H9 (cell line): ENCODE results near the gene SIX5. TPM values are rescaled to one million over a fixed set of nuclear protein-coding genes. Genes with fewer than 3 reads are reported as not detected.

ENCODE experiments used
- DNase-seq: peaks from one replicate; pipeline ENCODE4 v3.0.0-alpha.2; 2017
- H2AFZ ChIP-seq: one replicate; pipeline ENCODE4 v1.6.1; 2013; ENCODE audit warnings: mild to moderate bottlenecking, low read length, control low read depth, moderate library complexity
- H2AK5ac ChIP-seq: 2 replicates; pipeline ENCODE4 v1.6.1; 2013; ENCODE audit warnings: low read length, control low read depth, mixed read lengths; ENCODE audit not compliant: insufficient read length
- H2BK120ac ChIP-seq: one replicate; pipeline ENCODE4 v1.6.1; 2013; ENCODE audit warnings: low read depth, mild to moderate bottlenecking, low read length, control low read depth, inconsistent platforms; ENCODE audit not compliant: poor library complexity, severe bottlenecking
- H2BK12ac ChIP-seq: 2 replicates; pipeline ENCODE4 v1.6.1; 2013; ENCODE audit warnings: low read length, control low read depth, mixed read lengths, low read depth; ENCODE audit not compliant: insufficient read length
- H2BK15ac ChIP-seq: 2 replicates; pipeline ENCODE4 v1.6.1; 2013; ENCODE audit warnings: low read depth, low read length, control low read depth
- H2BK20ac ChIP-seq: one replicate; pipeline ENCODE4 v1.6.1; 2013; ENCODE audit warnings: low read depth, mild to moderate bottlenecking, low read length, control low read depth, inconsistent platforms; ENCODE audit not compliant: poor library complexity, severe bottlenecking
- H2BK5ac ChIP-seq: 2 replicates; pipeline ENCODE4 v1.6.1; 2013; ENCODE audit warnings: low read length, control low read depth, mixed read lengths; ENCODE audit not compliant: insufficient read length
- H3K14ac ChIP-seq: 2 replicates; pipeline ENCODE4 v1.6.1; 2013; ENCODE audit warnings: low read length, control low read depth; ENCODE audit not compliant: insufficient read depth
- H3K18ac ChIP-seq: 2 replicates; pipeline ENCODE4 v1.6.1; 2013; ENCODE audit warnings: low read depth, mild to moderate bottlenecking, mixed read lengths, low read length, control low read depth; ENCODE audit not compliant: insufficient read length
- H3K23ac ChIP-seq: 2 replicates; pipeline ENCODE4 v1.6.1; 2013; ENCODE audit warnings: low read length, control low read depth, mixed read lengths, low read depth; ENCODE audit not compliant: insufficient read length
- H3K23me2 ChIP-seq: 2 replicates; pipeline ENCODE4 v1.6.1; 2013; ENCODE audit warnings: low read depth, mild to moderate bottlenecking, mixed read lengths, low read length, control low read depth; ENCODE audit not compliant: insufficient read length, poor library complexity, severe bottlenecking
- H3K27ac ChIP-seq: 2 replicates; pipeline ENCODE4 v1.5.1; 2013; ENCODE audit warnings: low read length, control low read depth, mixed read lengths, low read depth; ENCODE audit not compliant: insufficient read length
- H3K27me3 ChIP-seq: 2 replicates; pipeline ENCODE4 v1.6.1; 2013; ENCODE audit warnings: low read length, control low read depth, inconsistent platforms; ENCODE audit not compliant: insufficient read depth
- H3K4ac ChIP-seq: 2 replicates; pipeline ENCODE4 v1.6.1; 2013; ENCODE audit warnings: low read depth, mild to moderate bottlenecking, control low read depth, inconsistent platforms, low read length, moderate library complexity
- H3K4me1 ChIP-seq: 2 replicates; pipeline ENCODE4 v1.6.1; 2013; ENCODE audit warnings: low read length, control low read depth, inconsistent platforms; ENCODE audit not compliant: insufficient read depth
- H3K4me2 ChIP-seq: 2 replicates; pipeline ENCODE4 v1.6.1; 2013; ENCODE audit warnings: low read length, control low read depth, mixed read lengths; ENCODE audit not compliant: insufficient read length, insufficient read depth
- H3K56ac ChIP-seq: 2 replicates; pipeline ENCODE4 v1.6.1; 2013; ENCODE audit warnings: low read depth, mild to moderate bottlenecking, mixed read lengths, low read length, control low read depth; ENCODE audit not compliant: insufficient read length
- H3K79me1 ChIP-seq: 2 replicates; pipeline ENCODE4 v1.6.1; 2013; ENCODE audit warnings: low read depth, mild to moderate bottlenecking, moderate library complexity, low read length, control low read depth, inconsistent platforms; ENCODE audit not compliant: insufficient read depth, poor library complexity, severe bottlenecking
- H3K79me2 ChIP-seq: 2 replicates; pipeline ENCODE4 v1.6.1; 2013; ENCODE audit warnings: low read length, control low read depth, inconsistent platforms; ENCODE audit not compliant: insufficient read depth
- H3K9ac ChIP-seq: 2 replicates; pipeline ENCODE4 v1.6.1; 2013; ENCODE audit warnings: low read length, control low read depth, mixed read lengths; ENCODE audit not compliant: insufficient read length; ENCODE audit errors: extremely low read depth
- H3K9me3 ChIP-seq: one replicate; pipeline ENCODE4 v1.6.1; 2013; ENCODE audit warnings: low read depth, low read length, inconsistent platforms; ENCODE audit not compliant: control insufficient read depth
- H3T11ph ChIP-seq: one replicate; pipeline ENCODE4 v1.6.1; 2013; ENCODE audit warnings: mild to moderate bottlenecking, low read length, control low read depth, inconsistent platforms
- H4K20me1 ChIP-seq: one replicate; pipeline ENCODE4 v1.6.1; 2013; ENCODE audit not compliant: control insufficient read depth, insufficient read length, insufficient read depth
- H4K5ac ChIP-seq: 2 replicates; pipeline ENCODE4 v1.6.1; 2013; ENCODE audit warnings: low read depth, mild to moderate bottlenecking, mixed read lengths, low read length, control low read depth; ENCODE audit not compliant: insufficient read length
- H4K8ac ChIP-seq: replicated peaks from 2 replicates; pipeline ENCODE4 v1.6.1; 2013; ENCODE audit warnings: low read length, control low read depth, mixed read lengths, low read depth; ENCODE audit not compliant: insufficient read length
- H4K91ac ChIP-seq: 2 replicates; pipeline ENCODE4 v1.6.1; 2013; ENCODE audit warnings: low read depth, mild to moderate bottlenecking, moderate library complexity, mixed read lengths, low read length, control low read depth; ENCODE audit not compliant: insufficient read length
- H3K27ac Mint-ChIP-seq, 3 experiments: 2 replicates in 2 of 3; 3 replicates in 1 of 3; pipeline ENCODE4 v1.8.0; 2020 to 2021; ENCODE audit warnings: mixed read lengths in 3 of 3, mild to moderate bottlenecking in 1 of 3, moderate library complexity in 1 of 3
- H3K27me3 Mint-ChIP-seq: 2 replicates; pipeline ENCODE4 v1.8.0; 2021; ENCODE audit warnings: low read depth, mild to moderate bottlenecking, moderate library complexity, mixed read lengths
- H3K36me3 Mint-ChIP-seq, 3 experiments: 2 replicates in 2 of 3; 3 replicates in 1 of 3; pipeline ENCODE4 v1.8.0; 2020 to 2021; ENCODE audit warnings: low read depth in 3 of 3, mixed read lengths in 3 of 3; ENCODE audit not compliant: insufficient read depth in 1 of 3
- H3K4me1 Mint-ChIP-seq, 2 experiments: 2 replicates each; pipeline ENCODE4 v1.8.0; 2020; ENCODE audit warnings: mixed read lengths in 2 of 2
- H3K4me3 Mint-ChIP-seq, 2 experiments: 2 replicates in 1 of 2; 3 replicates in 1 of 2; pipeline ENCODE4 v1.8.0; 2020 to 2021; ENCODE audit warnings: mild to moderate bottlenecking in 2 of 2, mixed read lengths in 2 of 2, moderate library complexity in 1 of 2
- H3K9me3 Mint-ChIP-seq, 2 experiments: 2 replicates in 1 of 2; 3 replicates in 1 of 2; pipeline ENCODE4 v1.8.0; 2020; ENCODE audit warnings: mild to moderate bottlenecking in 2 of 2, mixed read lengths in 2 of 2, moderate library complexity in 1 of 2
- CTCF ChIP-seq: fragments of 200-600 bp; sonication (generic); conservative IDR thresholded peaks from 3 replicates; pipeline ENCODE4 v1.8.0; 2021; ENCODE audit warnings: antibody characterized with exemption, mild to moderate bottlenecking
- WGBS: extraction: QIAGEN DNeasy Blood & Tissue Kit; methylation state at CpG from one replicate; pipeline ENCODE4 v1.1.7; 2013; ENCODE audit warnings: missing lambda C conversion rate, low lambda C conversion rate, mixed read lengths; ENCODE audit not compliant: insufficient read length; ENCODE audit errors: extremely low coverage; 5-methylcytosine and 5-hydroxymethylcytosine counted together
- total RNA-seq: library from RNA; stranded (reverse); gene quantifications from 2 replicates; pipeline ENCODE4 v1.2.1, GENCODE V29; 2021

Gene SIX5
- total RNA-seq, 1 experiment from 2014 or later = 41.7 TPM

- no peak overlapping the region for H3K14ac ChIP-seq
- no peak overlapping the region for H3T11ph ChIP-seq
- no peak overlapping the region for H3K27ac ChIP-seq
- peaks cover 0 to 2% (median 0%) of the 10 kb centered on the region in 3 experiments; a peak in 1 of 7 replicates for H3K36me3 Mint-ChIP-seq
- no peak overlapping the region for H3K18ac ChIP-seq
- no peaks in the 10 kb centered on the region for H3K79me2 ChIP-seq
- H3K27me3 Mint-ChIP-seq = peaks cover 8% of the 10 kb centered on the region
- no peaks in the 10 kb centered on the region for H3K9me3 ChIP-seq
- H2AFZ ChIP-seq = no peak overlapping the region
- H4K5ac ChIP-seq = no peak overlapping the region
- no peaks in the 10 kb centered on the region for H3K79me1 ChIP-seq
- peak overlapping the region in 2 of 3 experiments; percentile 22 to 72; a peak in 1 of 7 replicates for H3K27ac Mint-ChIP-seq
- no peak for DNase-seq
- H4K8ac ChIP-seq = no peak overlapping the region
- WGBS = no CpG with 5 or more reads among the region's 21 CpGs
- H3K4me3 Mint-ChIP-seq = peak overlapping the region in 1 of 2 experiments; percentile 69; a peak in 4 of 5 replicates
- H3K9ac ChIP-seq = no peak overlapping the region
- H2BK120ac ChIP-seq = no peak overlapping the region
- H2AK5ac ChIP-seq = no peak overlapping the region
- H3K4me2 ChIP-seq = no peak overlapping the region
- no peak overlapping the region for H3K4ac ChIP-seq
- H2BK20ac ChIP-seq = no peak overlapping the region
- peaks cover 20% of the 10 kb centered on the region for H3K23me2 ChIP-seq
- H3K27me3 ChIP-seq = no peaks in the 10 kb centered on the region
- no peak for TF ChIP-seq CTCF
- H2BK5ac ChIP-seq = no peak overlapping the region
- no peaks in the 10 kb centered on the region; a peak in 1 of 5 replicates for H3K9me3 Mint-ChIP-seq
- peaks cover 3% of the 10 kb centered on the region; the same call in 1 of the 2 replicates for H3K4me1 ChIP-seq
- H4K20me1 ChIP-seq = no peaks in the 10 kb centered on the region
- no peak overlapping the region for H2BK12ac ChIP-seq
- no peak overlapping the region for H4K91ac ChIP-seq
- peaks cover 8 to 35% of the 10 kb centered on the region in 2 experiments for H3K4me1 Mint-ChIP-seq
- no peak overlapping the region for H3K23ac ChIP-seq
- no peak overlapping the region for H3K56ac ChIP-seq
- H2BK15ac ChIP-seq = no peak overlapping the region
Observed at GRCh38 chr19:45764945-45765701, 3.9 kb downstream of the SIX5 start.
